ENCODE results near the gene PGLYRP2.

The PGLYRP2 gene

GRCh38 chr19:15422296-15423075 is 56.8 kb downstream of the PGLYRP2 start:
- DNase-seq: no peak

GRCh38 chr19:15421721-15422260 is 57.5 kb downstream of the PGLYRP2 start:
- DNase-seq: no peak

- DNase-seq: no peak
Observed at GRCh38 chr19:15421136-15421695, 58.1 kb downstream of the PGLYRP2 start.

- DNase-seq: no peak
Observed at GRCh38 chr19:15419413-15420025, 59.8 kb downstream of the PGLYRP2 start.
